ENCODE data around the gene ABCA2.

DNA sequence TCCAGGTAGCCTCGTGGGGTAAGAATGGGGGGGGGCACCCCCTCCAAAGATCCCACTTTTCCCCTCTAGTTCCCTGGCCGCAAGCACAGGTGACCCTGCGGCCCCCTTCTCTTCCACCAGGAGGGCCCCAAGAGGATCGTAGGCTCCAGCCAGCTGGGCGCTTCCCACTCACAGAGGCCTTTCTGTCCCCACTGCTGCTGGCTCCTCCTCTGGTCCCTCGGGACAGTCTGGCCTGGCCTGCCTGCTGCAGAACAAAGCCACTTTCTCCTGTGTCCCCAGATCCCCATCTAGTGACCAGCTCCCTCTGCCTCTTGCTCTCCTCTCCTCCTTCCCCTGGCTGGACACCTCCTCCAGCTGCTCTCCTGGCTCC, 42.9 kb upstream of the ABCA2 start:
- TF ChIP-seq, protein P1, sequence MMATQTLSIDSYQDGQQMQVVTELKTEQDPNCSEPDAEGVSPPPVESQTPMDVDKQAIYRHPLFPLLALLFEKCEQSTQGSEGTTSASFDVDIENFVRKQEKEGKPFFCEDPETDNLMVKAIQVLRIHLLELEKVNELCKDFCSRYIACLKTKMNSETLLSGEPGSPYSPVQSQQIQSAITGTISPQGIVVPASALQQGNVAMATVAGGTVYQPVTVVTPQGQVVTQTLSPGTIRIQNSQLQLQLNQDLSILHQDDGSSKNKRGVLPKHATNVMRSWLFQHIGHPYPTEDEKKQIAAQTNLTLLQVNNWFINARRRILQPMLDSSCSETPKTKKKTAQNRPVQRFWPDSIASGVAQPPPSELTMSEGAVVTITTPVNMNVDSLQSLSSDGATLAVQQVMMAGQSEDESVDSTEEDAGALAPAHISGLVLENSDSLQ (IDR thresholded peaks at IDR 0.05), result no peak
- TF ChIP-seq ELF4 (IDR thresholded peaks at IDR 0.05) (no peak), FOXA1 (IDR thresholded peaks at IDR 0.05) (no peak), SUZ12 (IDR thresholded peaks at IDR 0.05) (no peak), BHLHE40 (IDR thresholded peaks at IDR 0.05; ENCODE audit: borderline replicate concordance) (no peak), ZNF384 (IDR thresholded peaks at IDR 0.05) (no peak), NFRKB (IDR thresholded peaks at IDR 0.05) (no peak), HDGF (IDR thresholded peaks at IDR 0.05; ENCODE audit: borderline replicate concordance) (no peak), FOXM1 (IDR thresholded peaks at IDR 0.05; ENCODE audit: borderline replicate concordance) (no peak), SP1 (IDR thresholded peaks at IDR 0.05) (no peak), TARDBP (IDR thresholded peaks at IDR 0.05) (no peak), CTBP1 (IDR thresholded peaks at IDR 0.05; ENCODE audit: borderline replicate concordance) (no peak), ARNT (IDR thresholded peaks at IDR 0.05) (no peak)
